Measurements from ENCODE around the gene PTPRD.

PTPRD gene

DNA sequence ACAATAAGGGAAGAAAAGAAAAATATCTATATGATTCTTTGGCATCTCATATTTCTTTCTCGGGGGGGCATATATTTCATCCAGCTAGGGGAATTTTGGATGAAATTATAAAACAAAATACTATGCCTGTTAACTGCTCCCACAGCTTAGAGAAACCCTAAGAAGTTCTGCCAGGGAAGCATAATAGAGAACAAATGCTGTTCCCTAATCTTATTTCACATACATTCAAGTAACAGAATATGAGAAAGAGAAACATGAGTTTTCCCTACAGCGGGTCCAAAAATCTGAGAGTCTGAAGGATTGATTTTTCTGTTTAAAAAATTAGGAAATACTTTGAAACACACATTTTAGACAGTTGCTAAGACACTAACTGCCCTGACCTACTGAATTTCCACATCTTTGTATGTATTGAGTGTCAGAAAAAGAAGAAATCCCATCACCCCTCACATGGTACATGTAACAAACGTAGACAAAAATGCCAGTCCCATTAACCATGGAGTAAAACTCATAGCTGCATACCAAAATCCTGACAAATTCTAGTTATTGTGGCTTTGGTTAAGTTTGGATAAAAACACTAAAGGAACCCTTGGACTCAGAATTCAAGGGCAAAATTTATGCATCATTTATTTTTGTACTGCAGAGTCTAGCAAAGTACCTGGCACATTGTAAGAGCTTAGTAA lies 2193.1 kb downstream of the PTPRD start:
- CTCF ChIA-PET = interaction anchor here (0.5 to 1.2 kb wide), 3 partner anchors 25 to 476 kb away, joined by 3 read pairs; no protein-coding TSS in a partner anchor
- H3K9me3 ChIP-seq (ENCODE audit: control insufficient read depth, insufficient read depth, low read depth, low read length) = no peaks in the 10 kb centered on the region
- no peak overlapping the region for H3K27ac ChIP-seq (ENCODE audit: extremely low read depth, low read depth, low read length)
- POLR2A ChIA-PET = interaction anchor here (0.6 kb wide), 1 partner anchor 442 kb away, joined by 3 read pairs; no protein-coding TSS in a partner anchor
- TF ChIP-seq ZNF600 (tag by site-specific recombination; IDR thresholded peaks at IDR 0.05) (no peak), ZNF292 (tag by site-specific recombination; IDR thresholded peaks at IDR 0.05; ENCODE audit: borderline replicate concordance, low read depth) (no peak), ZNF514 (tag by site-specific recombination; IDR thresholded peaks at IDR 0.05) (no peak), KLF7 (tag by site-specific recombination; IDR thresholded peaks at IDR 0.05; ENCODE audit: borderline replicate concordance) (no peak), ZNF350 (tag by site-specific recombination; IDR thresholded peaks at IDR 0.05) (no peak), ZNF114 (tag by site-specific recombination; IDR thresholded peaks at IDR 0.05) (no peak)
- TF ChIP-seq, protein P1, sequence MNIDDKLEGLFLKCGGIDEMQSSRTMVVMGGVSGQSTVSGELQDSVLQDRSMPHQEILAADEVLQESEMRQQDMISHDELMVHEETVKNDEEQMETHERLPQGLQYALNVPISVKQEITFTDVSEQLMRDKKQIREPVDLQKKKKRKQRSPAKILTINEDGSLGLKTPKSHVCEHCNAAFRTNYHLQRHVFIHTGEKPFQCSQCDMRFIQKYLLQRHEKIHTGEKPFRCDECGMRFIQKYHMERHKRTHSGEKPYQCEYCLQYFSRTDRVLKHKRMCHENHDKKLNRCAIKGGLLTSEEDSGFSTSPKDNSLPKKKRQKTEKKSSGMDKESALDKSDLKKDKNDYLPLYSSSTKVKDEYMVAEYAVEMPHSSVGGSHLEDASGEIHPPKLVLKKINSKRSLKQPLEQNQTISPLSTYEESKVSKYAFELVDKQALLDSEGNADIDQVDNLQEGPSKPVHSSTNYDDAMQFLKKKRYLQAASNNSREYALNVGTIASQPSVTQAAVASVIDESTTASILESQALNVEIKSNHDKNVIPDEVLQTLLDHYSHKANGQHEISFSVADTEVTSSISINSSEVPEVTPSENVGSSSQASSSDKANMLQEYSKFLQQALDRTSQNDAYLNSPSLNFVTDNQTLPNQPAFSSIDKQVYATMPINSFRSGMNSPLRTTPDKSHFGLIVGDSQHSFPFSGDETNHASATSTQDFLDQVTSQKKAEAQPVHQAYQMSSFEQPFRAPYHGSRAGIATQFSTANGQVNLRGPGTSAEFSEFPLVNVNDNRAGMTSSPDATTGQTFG (tag by site-specific recombination; IDR thresholded peaks at IDR 0.05; ENCODE audit: borderline replicate concordance) = no peak
- TF ChIP-seq, protein P2, sequence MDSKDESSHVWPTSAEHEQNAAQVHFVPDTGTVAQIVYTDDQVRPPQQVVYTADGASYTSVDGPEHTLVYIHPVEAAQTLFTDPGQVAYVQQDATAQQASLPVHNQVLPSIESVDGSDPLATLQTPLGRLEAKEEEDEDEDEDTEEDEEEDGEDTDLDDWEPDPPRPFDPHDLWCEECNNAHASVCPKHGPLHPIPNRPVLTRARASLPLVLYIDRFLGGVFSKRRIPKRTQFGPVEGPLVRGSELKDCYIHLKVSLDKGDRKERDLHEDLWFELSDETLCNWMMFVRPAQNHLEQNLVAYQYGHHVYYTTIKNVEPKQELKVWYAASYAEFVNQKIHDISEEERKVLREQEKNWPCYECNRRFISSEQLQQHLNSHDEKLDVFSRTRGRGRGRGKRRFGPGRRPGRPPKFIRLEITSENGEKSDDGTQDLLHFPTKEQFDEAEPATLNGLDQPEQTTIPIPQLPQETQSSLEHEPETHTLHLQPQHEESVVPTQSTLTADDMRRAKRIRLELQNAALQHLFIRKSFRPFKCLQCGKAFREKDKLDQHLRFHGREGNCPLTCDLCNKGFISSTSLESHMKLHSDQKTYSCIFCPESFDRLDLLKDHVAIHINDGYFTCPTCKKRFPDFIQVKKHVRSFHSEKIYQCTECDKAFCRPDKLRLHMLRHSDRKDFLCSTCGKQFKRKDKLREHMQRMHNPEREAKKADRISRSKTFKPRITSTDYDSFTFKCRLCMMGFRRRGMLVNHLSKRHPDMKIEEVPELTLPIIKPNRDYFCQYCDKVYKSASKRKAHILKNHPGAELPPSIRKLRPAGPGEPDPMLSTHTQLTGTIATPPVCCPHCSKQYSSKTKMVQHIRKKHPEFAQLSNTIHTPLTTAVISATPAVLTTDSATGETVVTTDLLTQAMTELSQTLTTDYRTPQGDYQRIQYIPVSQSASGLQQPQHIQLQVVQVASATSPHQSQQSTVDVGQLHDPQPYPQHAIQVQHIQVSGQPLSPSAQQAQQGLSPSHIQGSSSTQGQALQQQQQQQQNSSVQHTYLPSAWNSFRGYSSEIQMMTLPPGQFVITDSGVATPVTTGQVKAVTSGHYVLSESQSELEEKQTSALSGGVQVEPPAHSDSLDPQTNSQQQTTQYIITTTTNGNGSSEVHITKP (tag by site-specific recombination; IDR thresholded peaks at IDR 0.05) = no peak
- TF ChIP-seq, protein P3, sequence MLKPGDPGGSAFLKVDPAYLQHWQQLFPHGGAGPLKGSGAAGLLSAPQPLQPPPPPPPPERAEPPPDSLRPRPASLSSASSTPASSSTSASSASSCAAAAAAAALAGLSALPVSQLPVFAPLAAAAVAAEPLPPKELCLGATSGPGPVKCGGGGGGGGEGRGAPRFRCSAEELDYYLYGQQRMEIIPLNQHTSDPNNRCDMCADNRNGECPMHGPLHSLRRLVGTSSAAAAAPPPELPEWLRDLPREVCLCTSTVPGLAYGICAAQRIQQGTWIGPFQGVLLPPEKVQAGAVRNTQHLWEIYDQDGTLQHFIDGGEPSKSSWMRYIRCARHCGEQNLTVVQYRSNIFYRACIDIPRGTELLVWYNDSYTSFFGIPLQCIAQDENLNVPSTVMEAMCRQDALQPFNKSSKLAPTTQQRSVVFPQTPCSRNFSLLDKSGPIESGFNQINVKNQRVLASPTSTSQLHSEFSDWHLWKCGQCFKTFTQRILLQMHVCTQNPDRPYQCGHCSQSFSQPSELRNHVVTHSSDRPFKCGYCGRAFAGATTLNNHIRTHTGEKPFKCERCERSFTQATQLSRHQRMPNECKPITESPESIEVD (tag by site-specific recombination; IDR thresholded peaks at IDR 0.05) = no peak
- H3K36me3 ChIP-seq (ENCODE audit: control insufficient read depth in 2 of 2, insufficient read depth in 1 of 2, low read length in 2 of 2) = no peaks in the 10 kb centered on the region
- no peaks in the 10 kb centered on the region for H3K4me1 ChIP-seq (ENCODE audit: control insufficient read depth, insufficient read depth, low read length)
- H3K4me3 ChIP-seq (ENCODE audit: low read depth, low read length) = no peak overlapping the region

DNA sequence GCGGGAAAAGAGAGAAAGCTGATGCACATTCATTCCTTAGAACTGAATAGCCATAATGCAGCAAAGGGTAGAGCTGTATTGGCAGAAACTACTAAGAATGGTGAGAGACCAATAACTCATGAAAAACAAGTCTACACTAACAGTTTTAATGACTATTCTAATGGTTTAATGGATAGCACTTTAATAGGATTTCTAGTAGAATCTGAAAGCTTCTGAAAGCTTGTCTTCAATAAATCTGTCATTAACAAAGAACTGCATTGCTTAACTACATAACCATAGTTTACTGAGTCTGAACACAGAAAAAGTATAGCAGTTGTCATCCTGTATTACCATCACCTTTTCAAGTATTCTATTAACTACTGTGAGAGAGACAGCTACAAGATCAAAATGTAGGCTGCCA lies 2195.5 kb downstream of the PTPRD start:
- Histone ChIP-seq H3K36me3 (ENCODE audit: control insufficient read depth in 2 of 2, insufficient read depth in 1 of 2, low read length in 2 of 2) (no peaks in the 10 kb centered on the region), H3K27ac (ENCODE audit: extremely low read depth, low read depth, low read length) (no peak overlapping the region), H3K9me3 (ENCODE audit: control insufficient read depth, insufficient read depth, low read depth, low read length) (no peaks in the 10 kb centered on the region), H3K4me3 (ENCODE audit: low read depth, low read length) (no peak overlapping the region), H3K4me1 (ENCODE audit: control insufficient read depth, insufficient read depth, low read length) (no peaks in the 10 kb centered on the region)
- POLR2A ChIA-PET = no interaction called here
- TF ChIP-seq ZNF248 (tag by site-specific recombination; IDR thresholded peaks at IDR 0.05) = no peak
- TF ChIP-seq, protein P4, sequence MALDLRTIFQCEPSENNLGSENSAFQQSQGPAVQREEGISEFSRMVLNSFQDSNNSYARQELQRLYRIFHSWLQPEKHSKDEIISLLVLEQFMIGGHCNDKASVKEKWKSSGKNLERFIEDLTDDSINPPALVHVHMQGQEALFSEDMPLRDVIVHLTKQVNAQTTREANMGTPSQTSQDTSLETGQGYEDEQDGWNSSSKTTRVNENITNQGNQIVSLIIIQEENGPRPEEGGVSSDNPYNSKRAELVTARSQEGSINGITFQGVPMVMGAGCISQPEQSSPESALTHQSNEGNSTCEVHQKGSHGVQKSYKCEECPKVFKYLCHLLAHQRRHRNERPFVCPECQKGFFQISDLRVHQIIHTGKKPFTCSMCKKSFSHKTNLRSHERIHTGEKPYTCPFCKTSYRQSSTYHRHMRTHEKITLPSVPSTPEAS (tag by site-specific recombination; IDR thresholded peaks at IDR 0.05) = no peak
- no peak for TF ChIP-seq ZNF664 (tag by site-specific recombination; IDR thresholded peaks at IDR 0.05)
- TF ChIP-seq ZNF121 (tag by site-specific recombination; IDR thresholded peaks at IDR 0.05) = no peak
- no peak for TF ChIP-seq ZNF48 (tag by site-specific recombination; IDR thresholded peaks at IDR 0.05)
- TF ChIP-seq ZNF19 (tag by site-specific recombination; IDR thresholded peaks at IDR 0.05; ENCODE audit: low read depth) = no peak
- TF ChIP-seq ZNF16 (tag by site-specific recombination; IDR thresholded peaks at IDR 0.05; ENCODE audit: low read depth) = no peak
- TF ChIP-seq ZNF24 (tag by site-specific recombination; IDR thresholded peaks at IDR 0.05) = no peak
- TF ChIP-seq ZNF391 (tag by site-specific recombination; IDR thresholded peaks at IDR 0.05; ENCODE audit: borderline replicate concordance, low read depth) = no peak
- no peak for TF ChIP-seq ZNF335 (tag by site-specific recombination; conservative IDR thresholded peaks at IDR 0.05)
- no peak for TF ChIP-seq BCL11A (tag by site-specific recombination; IDR thresholded peaks at IDR 0.05; ENCODE audit: low read depth)
- TF ChIP-seq ZNF791 (tag by site-specific recombination; IDR thresholded peaks at IDR 0.05) = no peak
- TF ChIP-seq SALL2 (tag by site-specific recombination; IDR thresholded peaks at IDR 0.05; ENCODE audit: borderline replicate concordance) = no peak
- no peak for TF ChIP-seq ZNF610 (tag by site-specific recombination; IDR thresholded peaks at IDR 0.05; ENCODE audit: borderline replicate concordance)
- TF ChIP-seq IKZF3 (tag by site-specific recombination; IDR thresholded peaks at IDR 0.05) = no peak
- no peak for TF ChIP-seq ZNF776 (tag by site-specific recombination; IDR thresholded peaks at IDR 0.05; ENCODE audit: borderline replicate concordance)
- CTCF ChIA-PET = interaction anchor here (0.6 to 0.9 kb wide), 2 partner anchors 19 to 479 kb away, joined by 3 read pairs; no protein-coding TSS in a partner anchor
